NOMO-1 treated with DMSO at 0.1 percent for 48 hours (cell line): ENCODE results near the gene BBS12.
A peak's percentile ranks its signal among the peaks of the same experiment; 100 is the strongest.

Source experiments
- DNase-seq: peaks from one replicate; lab custom pipeline; 2025; ENCODE audit not compliant: unreplicated experiment; lab: John Stamatoyannopoulos, UW

BBS12 gene

DNA sequence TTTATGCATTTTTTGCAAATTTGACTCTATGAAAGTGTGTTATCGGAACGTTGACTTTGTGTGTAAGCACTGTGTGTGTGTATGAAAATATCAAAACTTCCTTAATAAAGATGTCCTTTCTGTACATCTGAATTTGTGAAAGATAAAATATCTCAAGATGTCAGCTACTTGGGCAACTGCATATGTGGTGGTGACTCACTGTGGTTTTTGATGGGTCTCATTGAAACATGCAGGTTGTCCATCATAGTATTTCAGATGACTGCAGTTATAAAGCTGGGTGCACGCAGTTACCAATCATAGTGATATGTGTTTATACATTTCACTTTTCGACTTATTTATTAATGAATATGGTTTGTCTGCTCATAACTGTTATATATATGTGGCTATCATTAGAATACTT lies 19.7 kb upstream of the BBS12 start:
- peak; percentile 87 for DNase-seq

DNA sequence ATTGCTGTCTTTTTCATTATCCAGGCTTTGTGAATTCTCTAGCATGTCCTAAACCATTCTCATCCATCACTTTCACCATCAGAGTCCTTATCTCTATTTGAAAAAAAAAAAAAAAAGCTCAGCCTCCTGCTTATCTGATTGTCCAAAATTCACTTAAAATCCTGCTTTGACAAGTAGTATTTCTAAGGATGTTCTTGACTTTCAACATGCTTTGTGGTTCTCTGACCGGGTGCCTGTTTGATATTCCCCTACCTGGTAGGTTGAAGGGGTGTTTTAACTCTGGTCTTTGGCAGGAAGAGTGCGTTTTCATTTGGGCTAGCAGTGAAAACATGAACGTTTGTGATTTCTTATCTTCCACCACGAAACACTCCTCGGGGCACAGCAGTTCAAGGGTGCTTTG lies 17.3 kb upstream of the BBS12 start:
- no peak for DNase-seq

DNA sequence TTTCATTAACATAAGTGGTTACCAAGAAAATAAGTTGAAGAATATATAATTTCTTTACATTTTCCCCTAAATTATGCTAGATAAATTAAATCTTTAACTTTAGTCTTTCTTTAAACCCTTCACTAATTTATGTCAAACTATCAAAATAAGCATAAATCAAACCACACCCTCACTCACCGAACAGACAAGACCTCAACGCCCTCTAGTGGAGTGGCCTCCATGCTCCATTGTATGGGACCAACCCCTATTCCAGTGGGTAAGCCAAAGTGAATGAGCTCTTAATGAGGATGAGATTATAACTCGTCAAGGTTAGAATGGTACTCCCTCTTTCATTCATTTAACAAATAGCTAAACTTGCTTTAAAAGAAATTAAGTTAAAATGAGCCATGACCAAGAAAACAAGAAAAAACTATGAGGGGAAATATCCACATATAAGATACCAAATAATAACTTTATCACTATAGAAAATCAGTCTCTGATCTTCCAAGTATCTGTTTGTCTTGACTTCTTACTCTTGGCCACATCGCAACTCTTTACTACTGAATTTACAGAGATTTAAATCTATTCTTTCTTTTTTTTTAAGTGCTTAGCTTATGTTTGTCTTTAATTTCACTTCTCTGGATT lies 15.6 kb upstream of the BBS12 start:
- DNase-seq, result peak; percentile 53

DNA sequence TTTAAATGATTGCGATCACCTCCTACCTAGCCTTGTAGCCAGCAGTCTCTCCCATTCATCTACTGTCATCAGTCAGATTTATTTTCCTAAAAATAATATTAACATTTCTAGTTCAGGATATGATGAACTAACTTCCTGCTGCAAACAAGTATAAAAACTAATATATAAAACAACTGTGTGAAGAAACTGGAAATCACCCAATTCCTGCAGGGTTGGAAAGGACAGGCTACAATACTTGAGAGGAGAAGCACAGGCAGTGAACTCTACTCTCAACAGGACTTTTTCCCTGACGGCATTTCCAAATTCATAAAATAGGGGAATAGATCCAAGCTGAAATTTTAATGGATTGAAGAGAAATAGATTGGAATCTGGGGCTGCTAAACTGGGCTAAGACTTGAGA lies 14.2 kb upstream of the BBS12 start:
- DNase-seq, result no peak

DNA sequence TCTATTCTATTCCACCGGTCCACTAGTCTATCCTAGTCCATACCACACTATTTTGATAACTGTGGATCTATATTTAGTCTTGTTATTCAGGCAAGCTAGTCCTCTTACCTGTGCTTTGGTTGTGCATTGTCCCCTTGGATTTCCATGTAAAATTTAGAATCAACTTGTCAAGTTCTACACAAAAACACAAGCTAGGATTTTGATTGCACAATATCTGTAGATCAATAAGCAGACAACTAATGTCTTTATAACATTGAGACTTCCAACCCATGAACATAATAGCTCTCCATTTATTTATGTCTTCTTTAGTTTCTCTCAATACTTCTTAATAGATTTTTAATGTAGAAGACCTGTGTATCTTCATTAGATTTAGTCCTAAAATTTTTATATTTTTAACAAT lies 10.2 kb upstream of the BBS12 start:
- DNase-seq, result no peak

DNA sequence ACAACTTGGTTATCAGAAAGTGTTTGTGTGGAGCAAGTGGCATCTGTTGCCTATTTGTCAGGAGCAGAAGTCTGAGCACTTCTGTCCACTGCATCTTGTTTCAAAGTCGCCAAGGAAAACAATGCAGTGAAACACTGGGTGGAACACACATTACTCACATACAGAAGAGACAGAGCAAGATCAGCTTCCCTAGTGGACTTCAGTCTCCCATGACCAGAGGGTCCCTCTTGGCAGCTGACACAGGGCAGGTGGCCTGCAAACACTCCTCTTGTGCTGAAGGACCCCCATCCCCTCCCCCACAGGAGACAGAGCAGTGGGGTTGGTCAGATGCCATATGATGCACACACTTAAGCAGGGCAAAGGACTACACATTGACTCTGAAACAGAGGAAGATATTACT lies 3.6 kb upstream of the BBS12 start:
- DNase-seq, result no peak

DNA sequence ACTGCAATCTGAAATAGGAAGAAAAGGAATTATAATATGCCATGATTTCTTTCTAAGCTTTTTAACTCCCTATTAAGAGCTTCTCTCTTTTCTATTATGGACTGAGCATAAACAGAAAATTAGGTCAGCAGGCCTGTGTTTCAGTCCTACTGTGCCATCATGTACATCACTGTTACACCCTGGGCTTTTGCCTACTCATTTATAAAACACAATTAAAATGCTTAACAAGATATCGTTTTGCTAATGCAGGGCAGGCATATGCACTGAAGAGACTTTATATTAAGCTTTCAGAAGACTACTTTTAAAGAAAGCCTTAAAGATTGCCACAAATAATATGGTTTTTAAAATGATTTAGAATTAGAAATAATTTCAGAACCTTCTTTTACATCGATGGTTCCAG lies 828 bp upstream of the BBS12 start:
- DNase-seq, result no peak

DNA sequence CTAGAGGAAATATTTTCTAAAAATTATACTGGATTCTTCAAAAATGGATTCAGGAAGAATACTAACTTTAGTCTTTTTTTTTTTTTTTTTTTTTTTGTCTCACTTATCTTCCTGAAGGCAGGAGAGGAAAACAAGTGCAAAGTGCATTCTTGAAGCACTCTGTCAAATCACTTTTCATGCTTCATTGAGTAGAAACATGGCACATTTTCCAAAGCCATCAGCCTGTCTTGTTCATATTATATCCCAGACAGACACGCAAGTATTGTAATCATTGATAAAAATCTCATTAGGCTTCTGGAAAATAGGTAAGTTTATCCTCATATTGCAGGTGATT lies 1.2 kb downstream of the BBS12 start:
- DNase-seq, result no peak

DNA sequence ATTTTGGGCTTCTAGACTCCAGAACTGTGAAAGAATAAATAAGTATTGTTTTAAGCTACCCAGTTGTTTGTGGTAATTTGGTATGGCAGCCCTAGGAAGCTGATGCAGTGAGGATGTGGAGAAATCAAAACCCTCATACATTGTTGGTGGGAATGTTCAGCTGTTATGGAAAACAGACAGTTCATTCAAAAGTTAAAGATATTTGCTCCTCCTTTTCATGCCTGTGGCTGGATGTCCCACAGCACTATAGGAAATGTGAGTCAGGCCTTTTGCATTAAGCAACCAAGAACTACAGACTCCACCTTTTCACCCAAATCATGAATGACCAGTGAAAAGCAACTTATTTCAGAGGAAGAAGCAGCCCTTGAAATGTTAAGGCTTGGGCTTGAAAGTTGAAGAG lies 6.7 kb downstream of the BBS12 start:
- DNase-seq, result peak; percentile 52

DNA sequence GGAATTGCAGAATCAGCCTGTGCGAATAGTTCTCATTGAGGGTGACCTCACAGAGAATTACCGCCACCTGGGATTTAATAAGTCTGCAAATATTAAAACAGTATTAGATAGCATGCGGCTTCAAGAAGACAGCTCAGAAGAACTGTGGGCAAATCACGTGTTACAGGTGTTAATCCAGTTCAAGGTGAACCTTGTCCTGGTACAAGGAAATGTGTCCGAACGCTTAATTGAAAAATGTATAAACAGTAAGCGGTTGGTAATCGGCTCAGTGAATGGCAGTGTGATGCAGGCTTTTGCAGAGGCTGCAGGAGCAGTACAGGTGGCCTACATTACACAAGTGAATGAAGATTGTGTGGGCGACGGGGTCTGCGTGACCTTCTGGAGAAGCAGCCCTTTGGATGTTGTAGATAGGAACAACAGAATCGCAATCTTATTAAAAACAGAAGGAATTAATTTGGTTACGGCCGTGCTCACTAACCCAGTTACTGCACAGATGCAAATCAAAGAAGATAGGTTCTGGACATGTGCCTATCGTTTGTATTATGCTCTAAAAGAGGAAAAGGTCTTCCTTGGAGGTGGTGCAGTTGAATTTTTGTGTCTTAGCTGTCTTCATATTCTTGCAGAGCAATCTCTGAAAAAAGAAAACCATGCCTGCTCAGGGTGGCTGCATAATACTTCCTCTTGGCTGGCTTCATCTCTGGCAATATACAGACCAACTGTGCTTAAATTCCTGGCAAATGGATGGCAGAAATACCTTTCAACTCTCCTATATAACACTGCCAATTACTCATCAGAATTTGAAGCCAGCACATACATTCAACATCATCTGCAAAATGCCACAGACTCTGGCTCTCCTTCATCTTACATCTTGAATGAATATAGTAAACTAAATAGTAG lies 10.7 kb downstream of the BBS12 start:
- DNase-seq, result no peak

DNA sequence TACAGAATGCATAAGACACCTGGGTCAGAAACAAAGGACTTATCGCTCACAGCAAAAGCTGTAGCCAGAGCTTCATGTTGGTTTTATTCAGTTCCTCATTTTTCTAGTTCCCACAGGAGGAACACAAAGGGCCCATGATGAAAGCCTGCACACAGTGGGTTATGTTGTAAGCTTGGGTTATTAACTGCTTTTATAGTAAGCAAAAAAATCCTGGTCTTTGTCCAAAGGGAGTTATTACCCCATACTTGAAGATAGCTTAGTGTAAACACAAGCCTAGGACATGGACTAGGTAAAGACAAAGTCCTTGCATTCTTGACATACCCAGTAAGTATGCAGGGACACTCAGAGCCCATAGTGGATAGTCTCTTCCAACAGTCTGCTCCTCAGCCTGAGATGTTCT lies 11.7 kb downstream of the BBS12 start:
- peak; percentile 89 for DNase-seq

DNA sequence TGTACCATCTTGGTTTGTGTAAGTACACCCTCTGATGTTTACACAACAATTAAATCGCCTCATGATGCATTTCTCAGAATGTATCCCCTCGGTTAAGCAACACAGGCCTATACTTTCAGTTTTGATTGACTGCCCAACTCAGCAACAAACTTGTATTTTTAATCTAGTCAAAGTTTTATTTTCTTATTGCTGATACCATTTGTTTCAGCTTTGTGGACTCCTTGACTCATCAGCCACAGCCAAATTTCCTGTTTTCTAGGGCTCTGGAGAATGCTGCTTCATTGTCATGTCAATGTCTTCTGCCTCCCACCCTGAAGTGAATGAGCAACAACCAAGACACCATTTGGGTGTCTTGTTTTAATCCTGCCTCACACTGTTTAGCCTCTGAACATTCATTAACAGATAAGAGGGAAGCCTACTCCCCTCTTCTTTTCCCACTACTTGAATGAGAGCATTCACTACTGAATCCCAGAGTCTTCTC lies 14.0 kb downstream of the BBS12 start:
- DNase-seq, result peak; percentile 32

DNA sequence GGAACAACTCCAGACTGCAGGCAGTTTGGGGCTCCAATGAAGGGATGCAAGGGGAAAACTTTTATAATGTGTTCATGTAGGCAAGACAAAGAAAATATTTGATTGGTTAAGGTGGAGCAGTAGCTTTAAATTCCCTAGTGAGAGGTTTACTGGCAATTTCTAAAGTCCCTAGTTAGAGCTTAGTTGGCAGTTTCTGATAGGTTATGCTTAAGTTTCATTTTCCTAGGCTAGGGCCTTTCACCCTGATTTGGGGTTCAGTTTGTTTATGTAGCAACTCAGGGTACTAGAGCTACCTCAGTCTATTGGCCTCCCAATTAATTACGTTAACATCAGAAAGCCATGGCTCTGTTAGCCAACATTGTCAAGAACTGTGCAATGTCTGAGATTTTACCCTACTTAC lies 14.6 kb downstream of the BBS12 start:
- no peak for DNase-seq

DNA sequence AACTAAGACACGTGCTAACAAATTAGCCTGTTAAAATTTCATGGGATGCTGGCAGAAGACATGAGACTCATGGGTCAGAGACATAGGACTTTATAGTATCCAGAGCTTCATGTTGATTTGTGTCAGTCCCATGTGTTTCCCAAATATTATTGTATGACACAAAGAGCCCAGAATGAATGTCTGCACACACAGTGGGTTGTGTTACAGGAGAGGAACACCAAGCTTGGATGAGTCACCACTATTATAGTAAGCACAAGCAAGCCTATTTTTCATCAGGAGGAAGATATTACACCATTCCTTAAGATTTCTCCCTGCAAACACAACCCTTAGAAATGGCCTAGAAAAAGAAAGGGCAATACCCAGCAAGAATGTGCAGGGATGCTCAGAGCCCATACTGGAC lies 15.4 kb downstream of the BBS12 start:
- DNase-seq, result no peak

DNA sequence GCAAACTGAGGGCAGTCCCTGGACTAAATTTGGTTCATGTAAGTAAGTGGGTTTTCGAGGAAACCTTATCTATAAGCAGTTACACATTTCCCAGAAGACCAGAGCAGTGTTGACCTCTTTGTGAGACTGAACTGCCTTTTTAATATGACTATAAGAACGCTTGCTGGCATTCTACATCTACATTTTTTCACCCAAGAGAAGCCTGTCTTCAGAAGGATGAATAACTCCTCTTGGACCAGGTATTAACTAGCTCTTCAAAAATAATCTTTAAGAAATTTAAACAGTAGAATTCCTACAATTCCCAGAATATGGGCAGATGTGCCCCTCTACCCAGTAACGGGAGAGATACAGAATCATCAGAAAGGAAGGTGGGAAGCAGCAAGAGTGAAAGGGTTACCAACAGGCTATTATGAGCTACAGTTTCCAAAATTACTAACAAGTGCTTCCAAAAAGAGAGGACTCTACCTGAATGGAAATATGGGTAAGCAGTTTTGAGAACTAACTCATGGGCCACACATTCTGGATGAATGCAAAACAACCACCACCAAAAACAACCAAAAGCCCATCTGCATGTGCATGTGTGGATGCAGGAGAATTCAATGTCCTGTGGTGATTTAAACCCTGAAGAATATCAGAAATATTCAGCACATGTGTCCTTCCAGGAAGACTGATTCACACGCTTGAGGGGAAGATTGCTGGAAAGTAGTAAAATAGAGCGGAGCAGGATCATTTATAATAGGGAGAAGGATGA lies 17.4 kb downstream of the BBS12 start:
- DNase-seq, result no peak

DNA sequence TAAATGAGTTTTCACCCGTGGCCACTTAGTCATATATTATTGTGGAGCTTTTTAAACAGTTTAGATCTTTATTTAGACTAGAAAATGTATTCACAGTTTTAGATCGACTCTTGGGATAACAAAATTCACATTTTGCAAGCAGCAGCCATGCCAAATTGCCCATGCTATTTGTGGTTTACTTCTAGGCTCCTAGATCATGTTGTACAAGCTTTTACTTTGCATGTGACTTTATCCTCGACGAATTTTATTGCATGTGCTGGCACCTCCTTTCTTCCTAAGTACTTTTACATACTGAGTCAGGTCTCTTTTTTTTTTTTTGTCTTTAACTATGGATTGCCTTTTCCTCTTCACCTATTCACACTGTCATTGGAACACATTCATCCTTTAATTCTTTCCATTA lies 23.2 kb downstream of the BBS12 start:
- DNase-seq, result no peak

DNA sequence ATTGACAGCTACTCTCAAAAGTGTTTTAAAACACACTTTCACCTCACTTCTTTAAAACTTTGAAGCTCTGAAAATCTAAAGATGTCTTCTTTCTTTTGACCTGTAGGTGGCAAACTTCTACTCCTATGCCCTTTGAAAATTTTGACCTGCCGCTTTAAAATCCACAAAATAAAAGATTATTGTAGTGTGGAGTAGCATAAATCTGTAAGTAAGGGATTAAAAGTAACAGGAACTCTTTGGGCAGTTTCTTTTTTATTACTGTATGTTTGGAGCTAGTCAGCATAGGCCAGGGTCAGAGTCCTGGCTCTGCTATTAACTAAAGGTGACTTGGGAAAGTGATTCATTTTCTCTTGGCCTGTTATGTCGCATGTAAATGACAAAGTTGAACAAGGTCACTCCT lies 25.5 kb downstream of the BBS12 start:
- DNase-seq, result peak; percentile 36

DNA sequence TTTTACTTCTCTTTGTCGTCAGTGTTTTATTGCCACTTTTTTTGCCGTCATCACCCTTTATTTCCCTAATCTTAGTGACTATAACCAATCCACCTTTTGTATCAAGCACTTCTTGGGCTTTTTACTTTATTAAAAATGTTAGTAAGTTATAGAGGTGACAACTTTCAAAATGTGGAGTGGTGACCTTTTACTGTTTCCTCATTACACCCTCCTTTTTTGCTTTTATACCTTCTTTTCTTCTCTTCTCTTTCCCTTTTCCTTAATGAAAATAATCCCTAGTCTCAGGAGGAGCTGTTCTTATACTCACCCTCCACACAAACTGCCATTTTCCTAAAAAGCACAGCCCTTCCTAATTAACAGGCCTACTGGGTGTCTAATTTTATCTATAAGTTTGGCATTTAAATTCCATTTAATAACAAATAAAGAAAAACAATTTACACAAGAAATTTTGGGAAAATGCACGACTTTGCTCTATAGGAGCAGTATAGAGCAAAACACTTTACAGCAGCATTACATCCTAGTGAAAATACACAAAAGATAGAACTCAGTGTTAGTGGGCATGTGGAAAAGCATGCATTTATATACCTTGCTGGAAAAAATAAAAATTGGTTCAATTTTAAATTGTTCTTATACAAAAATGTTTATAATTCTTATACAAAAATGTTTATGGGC lies 27.3 kb downstream of the BBS12 start:
- DNase-seq, result no peak

DNA sequence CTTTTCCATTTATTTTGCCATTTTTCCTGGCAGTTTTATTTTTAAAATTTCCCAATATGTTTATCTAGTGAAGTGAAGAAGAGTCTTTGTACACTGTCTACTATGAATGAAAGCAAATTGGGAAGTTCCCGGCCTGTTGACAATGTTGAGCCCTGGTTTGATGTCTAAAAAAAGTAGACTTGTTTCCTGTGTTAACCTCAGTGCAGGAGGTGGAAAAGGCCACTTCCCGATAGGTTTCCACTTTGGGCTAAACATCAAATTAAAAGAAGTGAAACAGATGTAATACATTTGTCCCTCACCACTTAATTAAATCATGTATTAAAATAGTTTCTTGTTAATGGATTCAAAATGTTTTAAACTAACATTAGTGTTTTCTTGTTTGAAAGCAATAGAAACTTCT lies 30.0 kb downstream of the BBS12 start:
- DNase-seq, result peak; percentile 53

DNA sequence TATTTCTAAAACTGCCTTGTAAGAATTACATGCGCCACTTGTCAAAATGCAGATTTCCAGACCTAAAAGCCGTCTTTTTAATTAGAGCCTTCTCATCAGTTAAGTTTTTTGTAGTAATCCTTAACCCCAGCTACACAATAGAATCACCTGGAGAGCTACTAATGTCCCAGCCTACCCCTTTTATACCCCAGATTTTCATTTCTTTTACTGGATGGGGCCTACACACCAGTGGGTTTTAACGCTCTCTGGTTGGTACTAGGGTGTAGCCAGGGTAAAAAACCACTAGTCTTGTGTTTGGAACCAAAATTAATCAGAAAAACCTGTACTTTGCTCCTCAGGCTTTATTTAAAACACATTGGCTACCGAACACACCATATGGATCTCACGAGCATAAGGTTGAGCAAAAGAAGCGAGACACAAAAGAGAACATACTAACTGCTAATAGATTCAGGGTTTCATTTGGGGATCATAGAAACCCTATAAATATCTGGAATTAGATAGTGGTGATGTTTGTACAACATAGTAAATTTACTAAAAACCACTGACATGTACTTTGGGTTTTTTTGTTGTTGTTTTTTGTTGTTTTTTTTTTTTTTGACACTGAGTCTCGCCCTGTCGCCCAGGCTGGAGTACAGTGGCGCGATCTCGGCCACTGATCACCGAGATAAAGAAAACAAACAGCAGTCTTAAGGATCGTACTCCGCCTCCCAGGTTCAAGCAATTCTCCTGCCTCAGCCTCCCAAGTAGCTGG lies 30.6 kb downstream of the BBS12 start:
- DNase-seq, result peak; percentile 40
